ENCODE measurements around the gene LSM5.

Gene LSM5

DNA sequence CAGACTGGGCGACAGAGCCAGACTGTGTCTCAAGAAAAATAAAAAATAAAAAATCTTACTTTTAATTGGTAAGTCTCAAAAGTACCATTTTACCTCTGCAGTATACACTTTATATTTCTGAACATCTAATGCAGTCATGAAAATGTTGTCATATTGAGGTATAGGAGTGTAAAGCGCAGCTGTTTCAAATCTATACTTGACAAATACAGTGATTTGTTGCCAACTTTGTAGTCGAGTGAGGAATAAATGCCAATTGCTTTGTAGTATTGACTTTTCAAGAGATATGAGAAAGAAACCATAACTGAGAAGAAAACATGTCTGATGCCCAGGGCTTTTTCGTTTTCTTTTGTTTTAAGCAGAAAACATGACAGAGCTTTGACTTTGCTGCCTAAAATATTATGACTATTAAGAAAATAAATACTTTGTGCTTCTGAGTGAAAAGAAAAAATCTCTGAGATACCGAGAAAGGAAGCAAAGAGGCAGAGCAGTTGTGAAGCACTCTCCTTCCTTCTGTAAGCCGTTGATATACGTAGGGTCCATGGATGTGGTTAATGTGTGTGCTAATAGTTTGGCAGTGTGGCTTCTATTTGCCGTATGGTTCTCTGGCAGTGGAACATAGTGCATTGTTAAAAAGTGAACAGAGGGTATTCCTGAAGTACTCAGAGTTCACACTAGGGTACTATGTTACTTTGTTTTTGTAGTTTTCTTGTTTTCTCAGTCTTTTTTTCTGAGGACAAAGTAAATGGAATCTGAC is 43.3 kb upstream of the LSM5 start:
- H3K4me1 Mint-ChIP-seq, result peaks cover 9% of the 10 kb centered on the region
- no peak for DNase-seq
- H3K4me3 Mint-ChIP-seq, result no peak overlapping the region
- H3K36me3 Mint-ChIP-seq (ENCODE audit: low read depth), result peaks cover 31% of the 10 kb centered on the region
- H3K9me3 Mint-ChIP-seq, result no peaks in the 10 kb centered on the region
- H3K27me3 Mint-ChIP-seq (ENCODE audit: low read depth, poor library complexity), result no peaks in the 10 kb centered on the region
- no peak overlapping the region for H3K27ac Mint-ChIP-seq
- TF ChIP-seq, protein P1, sequence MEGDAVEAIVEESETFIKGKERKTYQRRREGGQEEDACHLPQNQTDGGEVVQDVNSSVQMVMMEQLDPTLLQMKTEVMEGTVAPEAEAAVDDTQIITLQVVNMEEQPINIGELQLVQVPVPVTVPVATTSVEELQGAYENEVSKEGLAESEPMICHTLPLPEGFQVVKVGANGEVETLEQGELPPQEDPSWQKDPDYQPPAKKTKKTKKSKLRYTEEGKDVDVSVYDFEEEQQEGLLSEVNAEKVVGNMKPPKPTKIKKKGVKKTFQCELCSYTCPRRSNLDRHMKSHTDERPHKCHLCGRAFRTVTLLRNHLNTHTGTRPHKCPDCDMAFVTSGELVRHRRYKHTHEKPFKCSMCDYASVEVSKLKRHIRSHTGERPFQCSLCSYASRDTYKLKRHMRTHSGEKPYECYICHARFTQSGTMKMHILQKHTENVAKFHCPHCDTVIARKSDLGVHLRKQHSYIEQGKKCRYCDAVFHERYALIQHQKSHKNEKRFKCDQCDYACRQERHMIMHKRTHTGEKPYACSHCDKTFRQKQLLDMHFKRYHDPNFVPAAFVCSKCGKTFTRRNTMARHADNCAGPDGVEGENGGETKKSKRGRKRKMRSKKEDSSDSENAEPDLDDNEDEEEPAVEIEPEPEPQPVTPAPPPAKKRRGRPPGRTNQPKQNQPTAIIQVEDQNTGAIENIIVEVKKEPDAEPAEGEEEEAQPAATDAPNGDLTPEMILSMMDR (IDR thresholded peaks at IDR 0.05), result no peak

DNA sequence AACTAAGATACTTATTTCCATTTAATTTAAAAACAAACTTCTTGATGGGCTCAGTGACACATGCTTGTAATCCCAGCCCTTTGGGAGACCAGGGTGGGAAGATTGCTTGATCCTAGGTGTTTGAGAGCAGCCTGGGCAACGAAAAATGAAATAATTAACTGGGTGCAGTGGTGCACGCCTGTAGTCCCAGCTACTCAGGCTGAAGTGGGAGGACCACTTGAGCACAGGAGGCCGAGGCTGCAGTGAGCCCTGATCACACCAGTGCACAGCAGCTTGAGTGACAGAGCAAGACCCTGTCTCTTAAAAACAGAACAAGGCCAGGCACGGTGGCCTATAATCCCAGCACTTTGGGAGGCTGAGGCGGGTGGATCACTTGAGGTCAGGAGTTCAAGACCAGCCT is 42.5 kb upstream of the LSM5 start:
- DNase-seq, result no peak
- Mint-ChIP-seq H3K27me3 (ENCODE audit: low read depth, poor library complexity) (no peaks in the 10 kb centered on the region), H3K9me3 (no peaks in the 10 kb centered on the region), H3K36me3 (ENCODE audit: low read depth) (peaks cover 36% of the 10 kb centered on the region), H3K4me1 (peaks cover 9% of the 10 kb centered on the region), H3K4me3 (no peak overlapping the region), H3K27ac (no peak overlapping the region)
- TF ChIP-seq, protein P1 (IDR thresholded peaks at IDR 0.05), result no peak

DNA sequence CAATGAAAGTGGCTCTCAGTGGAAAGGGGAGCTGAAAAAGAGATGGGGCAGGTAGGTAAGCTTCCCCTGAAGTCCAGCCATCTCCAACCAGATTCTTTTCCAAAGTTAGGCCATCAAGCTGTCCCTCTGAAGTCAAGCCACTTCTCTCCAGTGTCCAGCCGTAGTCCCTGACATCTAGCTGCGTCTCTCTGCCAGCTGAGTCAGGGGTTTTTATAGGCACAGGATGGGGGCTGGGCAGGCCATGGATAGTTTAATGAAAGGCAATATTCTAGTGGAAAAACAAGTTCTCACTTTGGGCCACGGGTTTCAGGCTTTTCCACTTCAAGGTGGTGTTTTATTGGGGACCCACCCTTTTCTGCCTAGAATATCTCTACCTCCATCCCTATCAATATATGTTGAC is 41.9 kb upstream of the LSM5 start:
- peaks cover 9% of the 10 kb centered on the region for H3K4me1 Mint-ChIP-seq
- no peak for DNase-seq

DNA sequence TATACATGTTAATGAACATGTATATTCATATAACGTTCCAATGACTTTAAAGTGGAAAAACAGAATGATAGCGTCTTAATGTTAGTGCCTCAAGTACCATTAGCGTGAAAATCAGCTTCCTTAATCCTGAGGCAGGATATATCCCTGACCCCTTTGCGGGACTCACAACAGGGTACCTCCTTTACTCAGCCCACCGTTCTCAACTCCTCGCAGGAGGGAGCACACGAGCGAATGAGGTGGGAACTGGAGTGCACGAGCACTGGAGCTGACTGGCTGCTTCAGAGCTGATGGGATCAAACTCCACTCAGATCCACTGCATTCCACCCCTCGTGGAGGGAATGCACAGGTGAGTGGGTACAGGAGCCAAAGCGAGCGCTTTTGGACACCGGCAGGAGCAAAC is 41.2 kb upstream of the LSM5 start:
- H3K9me3 Mint-ChIP-seq, result no peaks in the 10 kb centered on the region
- H3K27ac Mint-ChIP-seq, result no peak overlapping the region
- TF ChIP-seq, protein P1 (IDR thresholded peaks at IDR 0.05), result no peak
- no peaks in the 10 kb centered on the region for H3K27me3 Mint-ChIP-seq (ENCODE audit: low read depth, poor library complexity)
- H3K4me3 Mint-ChIP-seq, result no peak overlapping the region
- DNase-seq, result no peak
- peaks cover 46% of the 10 kb centered on the region for H3K36me3 Mint-ChIP-seq (ENCODE audit: low read depth)
- H3K4me1 Mint-ChIP-seq, result peaks cover 9% of the 10 kb centered on the region

More for the DNA sequence above, 41.9 kb upstream of the LSM5 start:
- TF ChIP-seq, protein P1 (IDR thresholded peaks at IDR 0.05), result no peak
- Mint-ChIP-seq H3K27ac (peak overlapping the region; percentile 55), H3K36me3 (ENCODE audit: low read depth) (peaks cover 43% of the 10 kb centered on the region), H3K4me3 (no peak overlapping the region), H3K27me3 (ENCODE audit: low read depth, poor library complexity) (no peaks in the 10 kb centered on the region), H3K9me3 (no peaks in the 10 kb centered on the region)

DNA sequence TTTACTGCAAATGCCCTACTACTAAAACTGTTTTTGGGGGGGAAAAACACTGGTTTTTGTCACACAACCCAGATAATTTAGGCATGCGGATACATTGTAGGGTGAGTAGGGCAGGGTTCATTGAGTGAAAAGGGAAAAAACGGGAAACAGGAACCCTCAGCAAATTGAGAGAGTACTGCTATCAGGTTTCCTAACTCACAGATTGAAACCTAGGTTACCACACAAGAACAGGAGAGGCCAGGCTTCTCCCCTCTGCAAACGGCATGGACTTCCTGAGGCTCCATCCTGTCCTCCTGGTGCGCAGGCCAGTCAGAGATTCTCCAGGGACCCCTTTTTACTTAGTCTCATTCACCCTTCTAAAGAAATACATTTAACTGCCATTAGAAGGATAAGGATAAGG is 35.7 kb upstream of the LSM5 start:
- no peaks in the 10 kb centered on the region for H3K27me3 Mint-ChIP-seq (ENCODE audit: low read depth, poor library complexity)
- no peak overlapping the region for H3K27ac Mint-ChIP-seq
- no peak for DNase-seq
- H3K9me3 Mint-ChIP-seq, result peaks cover 34% of the 10 kb centered on the region
- H3K4me3 Mint-ChIP-seq, result no peak overlapping the region
- H3K36me3 Mint-ChIP-seq (ENCODE audit: low read depth), result peaks cover 68% of the 10 kb centered on the region
- TF ChIP-seq, protein P1 (IDR thresholded peaks at IDR 0.05), result no peak
- peaks cover 7% of the 10 kb centered on the region for H3K4me1 Mint-ChIP-seq

DNA sequence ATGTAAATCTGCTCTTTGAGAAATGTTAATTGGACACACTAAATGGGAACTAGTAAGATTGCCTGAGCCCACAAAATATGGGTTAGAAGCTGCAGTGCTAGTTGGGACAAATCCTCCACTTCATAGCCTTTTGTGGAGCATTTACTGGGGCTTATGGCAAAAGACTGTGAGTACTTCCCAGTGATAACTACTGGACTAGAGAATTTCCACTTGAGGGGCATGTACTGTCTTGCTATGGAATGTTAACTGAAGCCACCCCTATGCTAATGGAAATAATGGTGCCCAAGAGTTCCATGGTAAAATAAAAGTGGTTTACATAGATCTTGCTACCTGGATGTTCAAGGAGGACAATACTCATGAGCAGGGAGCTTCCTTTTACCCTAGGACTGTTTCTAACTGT is 34.5 kb upstream of the LSM5 start:
- H3K27me3 Mint-ChIP-seq (ENCODE audit: low read depth, poor library complexity), result no peaks in the 10 kb centered on the region
- H3K4me1 Mint-ChIP-seq, result peaks cover 7% of the 10 kb centered on the region
- H3K9me3 Mint-ChIP-seq, result peaks cover 46% of the 10 kb centered on the region
- peaks cover 80% of the 10 kb centered on the region for H3K36me3 Mint-ChIP-seq (ENCODE audit: low read depth)
- H3K27ac Mint-ChIP-seq, result no peak overlapping the region
- TF ChIP-seq, protein P1 (IDR thresholded peaks at IDR 0.05), result no peak
- DNase-seq, result no peak
- no peak overlapping the region for H3K4me3 Mint-ChIP-seq
